ENCODE results near the gene ADSL. TPM values are rescaled to one million over a fixed set of nuclear protein-coding genes. Genes with fewer than 3 reads are reported as not detected.

The ADSL gene
- total and polyA plus RNA-seq, 10 donors, result 39.1 to 77.7 (median 51.7) TPM

GRCh38 chr22:40407831-40408717 is 61.8 kb downstream of the ADSL start:
- intact Hi-C loops (cut with DNase I; ENCODE audit: low total_unique reads), result no loop called here
- Histone ChIP-seq H3K36me3 (peaks cover 0 to 99% (median 85%) of the 10 kb centered on the region in 6 donors), H3K4me3 (no peak overlapping the region), H3K27me3 (replicated peaks in 1 of 7) (no peaks in the 10 kb centered on the region), H3K4me1 (peaks cover 0 to 39% (median 10%) of the 10 kb centered on the region in 6 donors), H3K9me3 (no peaks in the 10 kb centered on the region), H3K27ac (peak overlapping the region in 2 of 8 donors; percentile 10 to 38)
- WGBS, 5 donors, result 85 to 93% (median 90%) methylated on average over 20 to 32 of the region's 32 CpGs
- DNase-seq, result peak; percentile 75
- TF ChIP-seq POLR2AphosphoS5 (IDR thresholded peaks at IDR 0.05) (peak in 2 of 3 donors; percentile 34 to 50), CTCF (IDR thresholded peaks at IDR 0.05 in 8 of 11, conservative IDR thresholded peaks at IDR 0.05 in 3 of 11) (no peak), POLR2A (IDR thresholded peaks at IDR 0.05) (no peak)

GRCh38 chr22:40408718-40409612 is 62.7 kb downstream of the ADSL start:
- Histone ChIP-seq H3K9me3 (no peaks in the 10 kb centered on the region), H3K36me3 (peaks cover 0 to 99% (median 81%) of the 10 kb centered on the region in 6 donors), H3K4me3 (no peak overlapping the region), H3K27me3 (replicated peaks in 1 of 7) (no peaks in the 10 kb centered on the region), H3K27ac (peak overlapping the region in 3 of 8 donors; percentile 7 to 38 (median 10)), H3K4me1 (peaks cover 0 to 39% (median 19%) of the 10 kb centered on the region in 6 donors)
- intact Hi-C loops (cut with DNase I; ENCODE audit: low total_unique reads), result no loop called here
- DNase-seq, result no peak
- TF ChIP-seq POLR2AphosphoS5 (IDR thresholded peaks at IDR 0.05) (no peak), POLR2A (IDR thresholded peaks at IDR 0.05) (no peak)
- WGBS, 5 donors, result 77 to 94% (median 92%) methylated on average over 7 to 21 of the region's 21 CpGs

- Histone ChIP-seq H3K27ac (peak overlapping the region in 1 of 8 donors; percentile 10), H3K4me1 (peaks cover 0 to 41% (median 26%) of the 10 kb centered on the region in 6 donors), H3K9me3 (no peaks in the 10 kb centered on the region), H3K36me3 (peaks cover 0 to 99% (median 74%) of the 10 kb centered on the region in 6 donors), H3K27me3 (replicated peaks in 1 of 7) (no peaks in the 10 kb centered on the region), H3K4me3 (no peak overlapping the region)
- TF ChIP-seq POLR2AphosphoS5 (IDR thresholded peaks at IDR 0.05) (peak in 1 of 3 donors; percentile 65), CTCF (IDR thresholded peaks at IDR 0.05 in 8 of 11, conservative IDR thresholded peaks at IDR 0.05 in 3 of 11) (no peak), POLR2A (IDR thresholded peaks at IDR 0.05) (no peak)
- 90 to 97% (median 94%) methylated on average over 9 to 11 of the region's 11 CpGs for WGBS, 5 donors
- intact Hi-C loops (cut with DNase I; ENCODE audit: low total_unique reads), result no loop called here
- no peak for DNase-seq
These were observed 63.4 kb downstream of the ADSL start for GRCh38 chr22:40409613-40410113.

GRCh38 chr22:40410272-40410671 is 64.0 kb downstream of the ADSL start:
- 89 to 96% (median 94%) methylated on average over 8 of the region's 8 CpGs for WGBS, 5 donors
- no peak for DNase-seq
- intact Hi-C loops (cut with DNase I; ENCODE audit: low total_unique reads), result no loop called here
- H3K27me3 ChIP-seq (replicated peaks in 1 of 7), result no peaks in the 10 kb centered on the region
- TF ChIP-seq POLR2AphosphoS5 (IDR thresholded peaks at IDR 0.05) (peak; percentile 12 to 72 (median 17)), POLR2A (IDR thresholded peaks at IDR 0.05) (no peak)
- no peaks in the 10 kb centered on the region for H3K9me3 ChIP-seq
- H3K4me1 ChIP-seq, result peaks cover 0 to 48% (median 32%) of the 10 kb centered on the region in 6 donors
- peak overlapping the region in 1 of 8 donors; percentile 54 for H3K27ac ChIP-seq
- peaks cover 0 to 99% (median 68%) of the 10 kb centered on the region in 6 donors for H3K36me3 ChIP-seq
- no peak overlapping the region for H3K4me3 ChIP-seq

Measured in spleen (tissue), 11 donors.